Ovary (tissue), 9 donors: ENCODE results near the gene NEMP2. TPM values are rescaled to one million over a fixed set of nuclear protein-coding genes. Genes with fewer than 3 reads are reported as not detected.
A peak's percentile ranks its signal among the peaks of the same experiment; 100 is the strongest.
"Not testable (repeated sequence)": the region's sequence is repeated elsewhere in the genome, so short reads cannot be mapped to it uniquely, and the experiment has no call there.

Experiments
- DNase-seq, 5 donors: peaks; one replicate each; pipeline ENCODE4 v3.0.0-alpha.2; 2019 to 2020
- H3K27ac ChIP-seq, 2 donors: fragments of 200-600 bp; one replicate each; pipeline versions ENCODE4 v1.5.1 to v1.8.0; 2019 to 2022
- H3K27me3 ChIP-seq: fragments of 200-600 bp; one replicate; pipeline ENCODE4 v1.8.0; 2022
- H3K36me3 ChIP-seq: fragments of 200-600 bp; sonication (generic); one replicate; pipeline ENCODE4 v1.5.1; 2019
- H3K4me1 ChIP-seq: one replicate; pipeline ENCODE4 v1.8.1; 2013; ENCODE audit warnings: mild to moderate bottlenecking, moderate library complexity; ENCODE audit not compliant: insufficient read depth
- H3K4me3 ChIP-seq: fragments of 200-600 bp; sonication (generic); one replicate; pipeline ENCODE4 v1.5.1; 2017
- H3K9me3 ChIP-seq, 2 donors: fragments of 200-600 bp in 1 of 2; sonication (generic) in 1 of 2; one replicate each; pipeline versions ENCODE4 v1.5.1 to v1.8.1; 2013 to 2019; ENCODE audit warnings: mild to moderate bottlenecking in 1 of 2, moderate library complexity in 1 of 2
- EP300 ChIP-seq: sonication (generic); formaldehyde crosslinking; IDR thresholded peaks from one replicate; pipeline ENCODE4 v1.6.1; 2017; ENCODE audit warnings: antibody characterized with exemption
- POLR2A ChIP-seq: fragments of 450-650 bp; IDR thresholded peaks from one replicate; pipeline ENCODE4 v1.6.1; 2017; ENCODE audit warnings: antibody characterized with exemption, mild to moderate bottlenecking, moderate library complexity
- WGBS, 3 donors: extraction: QIAGEN DNeasy Blood & Tissue Kit in 1 of 3; methylation state at CpG; one replicate each; pipeline versions ENCODE4 v1.1.5 to v1.1.7; 2013 to 2017; 5-methylcytosine and 5-hydroxymethylcytosine counted together
- intact Hi-C, 4 donors: fragments of 100-400 bp; cut with DNase I; formaldehyde crosslinking; loops; one replicate each; pipeline versions ENCODE4 v1.11.0 to v1.15.1; 2022 to 2023
- polyA plus RNA-seq, 2 donors: library from polyadenylated mRNA; stranded (reverse); fragments of 200-250 nt in 1 of 2; fragments of 350-450 nt in 1 of 2; fragmentation: Illumina TruSeq in 1 of 2; extraction: RNeasy Lipid Tissue Mini Kit (QIAGEN cat#74804) in 1 of 2; gene quantifications; one replicate each; pipeline ENCODE4 v1.2.3, GENCODE V29; 2013 to 2014
- total RNA-seq, 7 donors: library from RNA; depleted of rRNA in 2 of 7; stranded (reverse); fragments of >200 nt in 2 of 7; fragmentation: NEBNext Ultra II Directional in 3 of 7; extraction: Animal tissue kit (Norgen Biotek cat#: 25700) in 3 of 7; gene quantifications; one replicate each; pipeline versions ENCODE4 v1.1.0 to v1.2.4, GENCODE V29; 2016 to 2023
- TF ChIP-seq, protein P1 (sequence below), 3 donors: fragments of 450-650 bp in 2 of 3; fragments of 200-600 bp in 1 of 3; IDR thresholded peaks; one replicate each; pipeline versions ENCODE4 v1.5.1 to v1.8.0; 2016 to 2022; ENCODE audit warnings: antibody characterized with exemption in 3 of 3, mild to moderate bottlenecking in 1 of 3
- donor health status: DM: no; HTN: no; CAD: no; lungs with moderate emphysema.
- donor health status: DM: no; HTN: no; CAD: no.
- donor health status: Bipolar disorder and iron deficiency.
- donor health status: DM: yes; HTN: yes; CAD: no.
- donor health status: DM: no; HTN: no; CAD: no.
- donor health status: DM: yes; HTN: yes; CAD: no.

The NEMP2 gene
- total and polyA plus RNA-seq, 9 donors: 1.4 to 6.4 (median 4.5) TPM

DNA sequence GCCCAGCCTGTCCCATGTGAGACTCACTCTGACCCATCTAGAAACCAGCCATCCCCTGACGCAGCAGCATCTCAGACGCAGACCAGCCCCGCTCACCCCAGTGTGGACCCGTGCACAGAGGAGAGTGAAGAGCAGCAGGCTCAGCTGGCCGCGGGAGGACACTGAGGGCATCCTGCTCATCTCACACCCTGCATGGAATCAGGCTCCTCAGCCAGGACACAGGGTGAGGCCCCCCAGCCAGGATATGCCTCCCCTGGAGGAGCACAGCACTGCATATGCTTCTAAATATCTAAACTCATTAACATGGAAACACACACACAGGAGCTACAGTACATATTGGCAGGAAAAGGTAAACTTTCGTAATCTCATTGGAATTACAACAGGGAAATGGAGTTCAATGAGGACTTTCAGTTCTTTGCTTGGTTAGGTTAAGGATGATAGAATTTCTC, 34.4 kb downstream of the NEMP2 start:
- 49 to 63% (median 60%) methylated on average over 7 of the region's 7 CpGs for WGBS, 3 donors
- DNase-seq: peak in 1 of 5 donors; percentile 39
- H3K36me3 ChIP-seq: no peaks in the 10 kb centered on the region
- no peaks in the 10 kb centered on the region for H3K27me3 ChIP-seq
- intact Hi-C loops: no loop called here
- no peak overlapping the region for H3K27ac ChIP-seq
- H3K4me3 ChIP-seq: no peak overlapping the region
- TF ChIP-seq EP300 (no peak), POLR2A (no peak)
- TF ChIP-seq, protein P1, sequence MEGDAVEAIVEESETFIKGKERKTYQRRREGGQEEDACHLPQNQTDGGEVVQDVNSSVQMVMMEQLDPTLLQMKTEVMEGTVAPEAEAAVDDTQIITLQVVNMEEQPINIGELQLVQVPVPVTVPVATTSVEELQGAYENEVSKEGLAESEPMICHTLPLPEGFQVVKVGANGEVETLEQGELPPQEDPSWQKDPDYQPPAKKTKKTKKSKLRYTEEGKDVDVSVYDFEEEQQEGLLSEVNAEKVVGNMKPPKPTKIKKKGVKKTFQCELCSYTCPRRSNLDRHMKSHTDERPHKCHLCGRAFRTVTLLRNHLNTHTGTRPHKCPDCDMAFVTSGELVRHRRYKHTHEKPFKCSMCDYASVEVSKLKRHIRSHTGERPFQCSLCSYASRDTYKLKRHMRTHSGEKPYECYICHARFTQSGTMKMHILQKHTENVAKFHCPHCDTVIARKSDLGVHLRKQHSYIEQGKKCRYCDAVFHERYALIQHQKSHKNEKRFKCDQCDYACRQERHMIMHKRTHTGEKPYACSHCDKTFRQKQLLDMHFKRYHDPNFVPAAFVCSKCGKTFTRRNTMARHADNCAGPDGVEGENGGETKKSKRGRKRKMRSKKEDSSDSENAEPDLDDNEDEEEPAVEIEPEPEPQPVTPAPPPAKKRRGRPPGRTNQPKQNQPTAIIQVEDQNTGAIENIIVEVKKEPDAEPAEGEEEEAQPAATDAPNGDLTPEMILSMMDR (IDR thresholded peaks at IDR 0.05): no peak
- H3K4me1 ChIP-seq: peaks cover 1% of the 10 kb centered on the region
- H3K9me3 ChIP-seq: no peaks in the 10 kb centered on the region

DNA sequence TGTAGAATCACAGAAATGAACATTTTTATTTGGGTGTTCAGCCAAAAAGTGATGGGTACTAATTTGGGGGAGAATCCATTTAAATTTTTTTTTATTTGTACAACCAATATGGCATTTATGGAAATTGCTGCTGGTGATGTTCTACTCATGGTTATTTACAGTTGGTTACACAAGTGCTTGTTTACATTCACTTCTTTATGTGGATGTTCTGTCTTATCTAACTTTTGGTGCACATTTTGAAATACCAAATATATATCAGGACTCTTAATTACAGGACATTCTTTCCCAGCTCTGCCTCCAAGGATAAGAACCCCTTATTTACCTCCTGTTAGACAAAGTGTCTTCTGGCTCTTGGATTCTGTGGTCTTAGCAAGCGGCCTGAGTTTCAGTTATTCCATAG, 35.2 kb downstream of the NEMP2 start:
- 61 to 72% (median 64%) methylated on average over 1 of the region's 1 CpG for WGBS, 3 donors

DNA sequence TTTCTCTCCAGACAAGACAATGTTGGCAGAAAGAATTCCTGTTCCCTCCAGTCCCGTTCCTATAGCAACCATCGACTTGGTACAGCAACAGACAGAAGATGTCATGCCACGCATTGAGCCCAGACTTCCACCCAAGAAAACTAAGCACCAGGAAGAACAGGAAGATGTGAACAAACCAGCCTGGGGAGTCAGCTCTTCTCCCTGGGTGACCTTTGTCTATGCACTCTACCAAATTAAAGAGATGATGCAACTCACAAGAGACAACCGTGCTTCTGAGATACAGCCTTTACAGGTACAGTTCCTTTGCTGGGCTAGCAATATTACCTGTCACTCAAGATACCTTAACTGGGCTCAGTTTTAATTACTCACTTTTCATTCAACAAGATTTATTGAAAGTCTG, 37.1 kb downstream of the NEMP2 start:
- Histone ChIP-seq H3K4me1 (peaks cover 1% of the 10 kb centered on the region), H3K36me3 (no peaks in the 10 kb centered on the region), H3K27me3 (no peaks in the 10 kb centered on the region), H3K4me3 (no peak overlapping the region), H3K9me3 (no peaks in the 10 kb centered on the region), H3K27ac (no peak overlapping the region)
- no peak for DNase-seq
- TF ChIP-seq, protein P1 (IDR thresholded peaks at IDR 0.05): no peak
- TF ChIP-seq POLR2A (no peak), EP300 (no peak)
- 87 to 89% (median 88%) methylated on average over 4 of the region's 4 CpGs for WGBS, 3 donors
- intact Hi-C loops: no loop called here

More for the DNA sequence above, 35.2 kb downstream of the NEMP2 start:
- H3K27ac ChIP-seq: no peak overlapping the region
- DNase-seq: no peak
- no peaks in the 10 kb centered on the region for H3K27me3 ChIP-seq
- TF ChIP-seq EP300: no peak
- TF ChIP-seq, protein P1 (IDR thresholded peaks at IDR 0.05): no peak
- TF ChIP-seq POLR2A: no peak
- H3K36me3 ChIP-seq: no peaks in the 10 kb centered on the region
- no peaks in the 10 kb centered on the region for H3K9me3 ChIP-seq
- H3K4me3 ChIP-seq: no peak overlapping the region
- intact Hi-C loops: no loop called here
- peaks cover 1% of the 10 kb centered on the region for H3K4me1 ChIP-seq

DNA sequence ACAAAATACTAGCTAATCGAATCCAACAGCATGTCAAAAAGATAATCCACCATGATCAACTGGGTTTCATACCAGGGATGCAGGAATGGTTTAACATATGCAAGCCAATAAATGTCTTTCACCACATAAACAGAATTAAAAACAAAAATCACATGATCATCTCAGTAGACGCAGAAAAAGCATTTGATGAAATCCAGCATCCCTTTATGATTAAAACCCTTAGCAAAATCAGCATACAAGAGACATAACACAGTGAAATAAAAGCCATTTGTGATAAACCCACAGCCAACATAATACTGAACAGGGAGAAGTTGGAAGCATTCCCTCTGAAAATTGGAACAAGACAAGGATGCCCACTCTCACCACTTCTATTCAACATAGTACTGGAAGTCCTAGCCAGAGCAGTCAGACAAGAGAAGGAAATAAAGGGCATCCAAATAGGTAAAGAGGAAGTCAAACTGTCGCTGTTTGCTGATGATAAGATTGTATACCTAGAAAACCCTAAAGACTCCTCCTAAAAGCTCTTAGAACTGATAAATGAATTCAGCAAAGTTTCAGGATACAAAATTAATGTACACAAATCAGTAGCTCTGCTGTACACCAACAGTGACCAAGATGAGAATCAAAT, 39.8 kb downstream of the NEMP2 start:
- intact Hi-C loops, H3K27ac ChIP-seq, H3K4me1 ChIP-seq, H3K36me3 ChIP-seq, H3K27me3 ChIP-seq, H3K4me3 ChIP-seq, H3K9me3 ChIP-seq, DNase-seq: not testable (repeated sequence)
- 73 to 79% (median 75%) methylated on average over 3 of the region's 3 CpGs for WGBS, 3 donors

DNA sequence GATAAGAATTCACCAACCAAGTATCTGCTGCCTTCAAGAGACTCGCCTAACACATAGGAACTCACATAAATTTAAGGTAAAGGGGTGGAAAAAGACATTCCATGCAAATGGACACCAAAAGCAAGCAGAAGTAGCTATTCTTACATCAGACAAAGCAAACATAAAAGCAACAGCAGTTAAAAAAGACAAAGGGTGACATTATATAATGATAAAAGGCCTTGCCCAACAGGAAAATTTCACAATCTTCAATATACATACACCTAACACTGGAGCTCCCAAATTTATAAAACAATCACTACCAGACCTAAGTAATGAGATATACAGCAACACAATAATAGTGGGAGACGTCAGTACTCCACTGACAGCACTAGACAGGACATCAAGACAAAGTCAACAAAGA, 41.4 kb downstream of the NEMP2 start:
- Histone ChIP-seq H3K36me3 (no peaks in the 10 kb centered on the region), H3K4me1 (no peaks in the 10 kb centered on the region), H3K9me3 (no peaks in the 10 kb centered on the region), H3K27ac (no peak overlapping the region), H3K27me3 (no peaks in the 10 kb centered on the region), H3K4me3 (no peak overlapping the region)
- 70 to 99% (median 95%) methylated on average over 2 of the region's 2 CpGs for WGBS, 3 donors
- TF ChIP-seq EP300: no peak
- TF ChIP-seq, protein P1 (IDR thresholded peaks at IDR 0.05): no peak
- TF ChIP-seq POLR2A: no peak
- intact Hi-C loops: no loop called here
- no peak for DNase-seq
